HEK293 (cell line): ENCODE measurements around the gene NOP9.
"Not testable (repeated sequence)": the region's sequence is repeated elsewhere in the genome, so short reads cannot be mapped to it uniquely, and the experiment has no call there.

Experiments used
- CTCF ChIA-PET: fragments of 350-600 bp; formaldehyde crosslinking; extraction: SDS; loops from one replicate; lab custom pipeline; 2021; ENCODE audit warnings: antibody characterized with exemption; lab: Yijun Ruan, JAX
- POLR2A ChIA-PET: fragments of 300-600 bp; formaldehyde crosslinking; extraction: SDS; loops from one replicate; lab custom pipeline; 2020; ENCODE audit warnings: antibody characterized with exemption, inconsistent platforms; lab: Yijun Ruan, JAX
- H3K27ac ChIP-seq: fragments of 200-500 bp; sonication (Bioruptor generic); 2 replicates; pipeline ENCODE4 v1.5.1; 2014; ENCODE audit warnings: low read depth, low read length, control low read depth, inconsistent platforms; ENCODE audit errors: extremely low read depth
- H3K36me3 ChIP-seq, 2 experiments: fragments of 200-500 bp in 1 of 2; sonication (Bioruptor generic) in 1 of 2; 1 replicate in 1 of 2; 2 replicates in 1 of 2; pipeline ENCODE4 v1.5.1; 2014 to 2017; ENCODE audit warnings: inconsistent platforms in 2 of 2, low read length in 2 of 2; ENCODE audit not compliant: control insufficient read depth in 2 of 2, insufficient read depth in 1 of 2
- H3K4me1 ChIP-seq: fragments of 200-500 bp; sonication (Bioruptor generic); 2 replicates; pipeline ENCODE4 v1.5.1; 2014; ENCODE audit warnings: mild to moderate bottlenecking, low read length, inconsistent platforms; ENCODE audit not compliant: control insufficient read depth, insufficient read depth
- H3K4me3 ChIP-seq: 2 replicates; pipeline ENCODE4 v1.5.1; 2011; ENCODE audit warnings: low read depth, mild to moderate bottlenecking, control low read depth, low read length, moderate library complexity
- H3K9me3 ChIP-seq: fragments of 200-500 bp; sonication (Bioruptor generic); 2 replicates; pipeline ENCODE4 v1.5.1; 2014; ENCODE audit warnings: low read depth, low read length, inconsistent platforms; ENCODE audit not compliant: control insufficient read depth, insufficient read depth
- BCL11A ChIP-seq: fragments of 450-650 bp; formaldehyde crosslinking; IDR thresholded peaks from 2 replicates; pipeline ENCODE4 v1.5.1; 2016; ENCODE audit warnings: low read depth, missing biosample characterization, missing genetic modification characterization
- CTCF ChIP-seq: fragments of 450-650 bp; formaldehyde crosslinking; IDR thresholded peaks from 2 replicates; pipeline ENCODE4 v1.5.1; 2016; ENCODE audit warnings: missing biosample characterization, missing genetic modification characterization
- HOXA7 ChIP-seq: sonication (generic); formaldehyde crosslinking; IDR thresholded peaks from 2 replicates; pipeline ENCODE4 v1.8.1; 2022; ENCODE audit warnings: missing genetic modification reagents, borderline replicate concordance
- KLF16 ChIP-seq: fragments of 450-650 bp; formaldehyde crosslinking; IDR thresholded peaks from 2 replicates; pipeline ENCODE4 v1.5.1; 2017; ENCODE audit warnings: missing biosample characterization, missing genetic modification characterization
- KLF8 ChIP-seq: fragments of 450-650 bp; formaldehyde crosslinking; IDR thresholded peaks from 2 replicates; pipeline ENCODE4 v1.5.1; 2016; ENCODE audit warnings: missing biosample characterization, missing genetic modification characterization
- ZBTB1 ChIP-seq: fragments of 450-650 bp; formaldehyde crosslinking; IDR thresholded peaks from 2 replicates; pipeline ENCODE4 v1.5.1; 2016; ENCODE audit warnings: missing biosample characterization, missing genetic modification characterization
- ZBTB48 ChIP-seq: fragments of 450-650 bp; formaldehyde crosslinking; IDR thresholded peaks from 2 replicates; pipeline ENCODE4 v1.5.1; 2016; ENCODE audit warnings: missing biosample characterization, missing genetic modification characterization
- ZEB2 ChIP-seq: fragments of 450-650 bp; formaldehyde crosslinking; IDR thresholded peaks from 2 replicates; pipeline ENCODE4 v1.5.1; 2016; ENCODE audit warnings: missing biosample characterization, missing genetic modification characterization
- ZNF350 ChIP-seq: fragments of 450-650 bp; formaldehyde crosslinking; IDR thresholded peaks from 2 replicates; pipeline ENCODE4 v1.5.0; 2017; ENCODE audit warnings: missing biosample characterization, mild to moderate bottlenecking, missing genetic modification characterization
- ZNF488 ChIP-seq: fragments of 450-650 bp; formaldehyde crosslinking; IDR thresholded peaks from 2 replicates; pipeline ENCODE4 v1.5.1; 2016; ENCODE audit warnings: missing biosample characterization, missing genetic modification characterization
- ZNF544 ChIP-seq: fragments of 450-650 bp; formaldehyde crosslinking; IDR thresholded peaks from 2 replicates; pipeline ENCODE4 v1.5.0; 2017; ENCODE audit warnings: missing biosample characterization, missing genetic modification characterization
- ZNF548 ChIP-seq: fragments of 450-650 bp; formaldehyde crosslinking; IDR thresholded peaks from 2 replicates; pipeline ENCODE4 v1.5.1; 2016; ENCODE audit warnings: missing biosample characterization, missing genetic modification characterization
- ZNF558 ChIP-seq: fragments of 450-650 bp; formaldehyde crosslinking; IDR thresholded peaks from 2 replicates; pipeline ENCODE4 v1.5.1; 2016; ENCODE audit warnings: missing biosample characterization, missing genetic modification characterization
- ZNF560 ChIP-seq: fragments of 450-650 bp; formaldehyde crosslinking; IDR thresholded peaks from 2 replicates; pipeline ENCODE4 v1.5.1; 2017; ENCODE audit warnings: missing biosample characterization, missing genetic modification characterization, borderline replicate concordance
- ZNF585B ChIP-seq: fragments of 450-650 bp; formaldehyde crosslinking; IDR thresholded peaks from 2 replicates; pipeline ENCODE4 v1.5.1; 2016; ENCODE audit warnings: missing biosample characterization, missing genetic modification characterization
- ZNF654 ChIP-seq: fragments of 450-650 bp; formaldehyde crosslinking; IDR thresholded peaks from 2 replicates; pipeline ENCODE4 v1.5.1; 2016; ENCODE audit warnings: low read depth, missing biosample characterization, missing genetic modification characterization
- ZNF747 ChIP-seq: fragments of 450-650 bp; formaldehyde crosslinking; IDR thresholded peaks from 2 replicates; pipeline ENCODE4 v1.5.1; 2016; ENCODE audit warnings: missing biosample characterization, missing genetic modification characterization

NOP9 gene

GRCh38 chr14:24327914-24328313, 28.3 kb downstream of the NOP9 start:
- not testable (repeated sequence) for H3K9me3 ChIP-seq, H3K27ac ChIP-seq, H3K36me3 ChIP-seq, H3K4me1 ChIP-seq, H3K4me3 ChIP-seq
- CTCF ChIA-PET = interaction anchor here (0.6 to 16.9 kb wide), 11 partner anchors 9 to 115 kb away, joined by 3 to 468 read pairs (median 4); partner anchors contain the start of genes CBLN3, CIDEB, KHNYN and SDR39U1
- TF ChIP-seq KLF8 (tag by site-specific recombination) (0 out of 2 replicates have a peak, but pooled peaks have one; percentile 22), CTCF (tag by site-specific recombination) (peak; percentile 39; the same call in 1 of the 2 replicates), ZNF654 (tag by site-specific recombination) (peak; percentile 44)
- POLR2A ChIA-PET = interaction anchor here (0.6 to 2.2 kb wide), 3 partner anchors 104 to 760 kb away, joined by 3 to 5 read pairs (median 5); partner anchors contain the start of gene AP1G2

- H3K9me3 ChIP-seq = no peaks in the 10 kb centered on the region
- no peak overlapping the region for H3K27ac ChIP-seq
- no peak overlapping the region for H3K4me3 ChIP-seq
- peaks cover 3% of the 10 kb centered on the region; the same call in 1 of the 2 replicates for H3K4me1 ChIP-seq
- CTCF ChIA-PET = interaction anchor here (1.2 to 16.9 kb wide), 4 partner anchors 23 to 113 kb away, joined by 4 to 468 read pairs (median 4); partner anchors contain the start of genes CBLN3, KHNYN and SDR39U1
- no peaks in the 10 kb centered on the region for H3K36me3 ChIP-seq
- TF ChIP-seq ZNF544 (no peak), ZBTB48 (tag by site-specific recombination) (no peak), ZNF558 (tag by site-specific recombination) (no peak)
- POLR2A ChIA-PET = interaction anchor here (0.8 kb wide), 1 partner anchor 107 kb away, joined by 3 read pairs; no protein-coding TSS in a partner anchor
Measured at GRCh38 chr14:24329073-24329663, 29.5 kb downstream of the NOP9 start.

GRCh38 chr14:24329736-24330135, 30.1 kb downstream of the NOP9 start:
- Histone ChIP-seq H3K36me3 (no peaks in the 10 kb centered on the region), H3K4me3 (no peak overlapping the region), H3K4me1 (peaks cover 4% of the 10 kb centered on the region; the same call in 1 of the 2 replicates), H3K9me3 (no peaks in the 10 kb centered on the region), H3K27ac (no peak overlapping the region)
- ChIA-PET CTCF (interaction anchor here (1.4 to 16.9 kb wide), 3 partner anchors 22 to 102 kb away, joined by 4 to 468 read pairs (median 5); partner anchors contain the start of genes CBLN3 and KHNYN), POLR2A (no interaction called here)
- TF ChIP-seq ZEB2 (no peak), ZNF560 (tag by site-specific recombination) (no peak), ZNF488 (no peak), KLF16 (tag by site-specific recombination) (no peak), ZNF747 (no peak), BCL11A (no peak), ZNF350 (tag by site-specific recombination) (no peak), ZBTB1 (tag by site-specific recombination) (no peak), ZNF548 (tag by site-specific recombination) (no peak), HOXA7 (CRISPR knock-in tag) (no peak), ZNF585B (no peak)
